Dermis blood vessel endothelial cell (primary cell): ENCODE data around the gene FEZ2. TPM values are rescaled to one million over a fixed set of nuclear protein-coding genes. Genes with fewer than 3 reads are reported as not detected.

Experiments used
- DNase-seq: peaks from one replicate; pipeline ENCODE4 v3.0.0; 2010
- total RNA-seq: library from RNA; depleted of rRNA; stranded (reverse); fragments of >200 nt; gene quantifications from 2 replicates; pipeline ENCODE4 v1.2.3, GENCODE V29; 2014

FEZ2 gene
- total RNA-seq, 1 donor from 2014 or later: 103 TPM

GRCh38 chr2:36587101-36587500, 10.9 kb downstream of the FEZ2 start:
- DNase-seq: no peak

DNA sequence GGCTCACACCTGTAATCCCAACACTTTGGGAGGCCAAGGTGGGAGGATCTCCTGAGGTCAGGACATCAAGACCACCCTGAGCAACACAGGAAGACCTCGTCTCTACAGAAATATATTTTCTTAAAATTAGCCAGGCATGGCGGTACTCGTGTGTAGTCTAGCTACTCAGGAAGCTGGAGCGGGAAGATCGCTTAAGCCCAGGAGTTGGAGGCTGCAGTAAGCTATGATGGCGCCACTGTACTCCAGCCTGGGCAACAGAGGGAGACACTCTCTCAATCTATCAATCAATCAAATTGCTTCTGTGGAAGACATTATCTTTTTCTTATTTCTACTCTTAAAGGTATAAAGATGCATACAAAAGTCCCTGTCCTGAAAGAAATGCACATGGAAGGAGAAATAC, 11.3 kb downstream of the FEZ2 start:
- DNase-seq: no peak

GRCh38 chr2:36584148-36584794, 13.7 kb downstream of the FEZ2 start:
- no peak for DNase-seq

GRCh38 chr2:36582951-36583350, 15.0 kb downstream of the FEZ2 start:
- DNase-seq: no peak

- no peak for DNase-seq
Observed at GRCh38 chr2:36582538-36582937, 15.4 kb downstream of the FEZ2 start.

DNA sequence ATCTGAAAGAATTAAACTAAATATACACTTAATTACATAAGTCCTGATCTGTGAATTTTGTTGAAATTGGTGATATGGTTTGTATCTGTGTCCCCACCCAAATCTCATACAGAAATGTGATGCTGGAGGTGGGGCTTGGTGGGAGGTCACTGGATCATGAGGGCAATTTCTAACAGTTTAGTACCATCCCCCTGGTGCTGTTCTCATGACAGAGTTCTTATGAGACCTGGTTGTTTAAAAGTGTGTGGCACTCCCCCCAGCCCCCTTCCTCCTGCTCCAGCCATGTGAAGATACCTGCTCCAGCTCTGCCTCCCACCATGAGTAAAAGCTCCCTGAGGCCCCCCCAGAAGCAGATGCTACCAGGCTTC, 18.7 kb downstream of the FEZ2 start:
- no peak for DNase-seq

GRCh38 chr2:36578343-36579296, 19.3 kb downstream of the FEZ2 start:
- no peak for DNase-seq

GRCh38 chr2:36577884-36578283, 20.1 kb downstream of the FEZ2 start:
- no peak for DNase-seq

GRCh38 chr2:36574560-36574959, 23.4 kb downstream of the FEZ2 start:
- no peak for DNase-seq

DNA sequence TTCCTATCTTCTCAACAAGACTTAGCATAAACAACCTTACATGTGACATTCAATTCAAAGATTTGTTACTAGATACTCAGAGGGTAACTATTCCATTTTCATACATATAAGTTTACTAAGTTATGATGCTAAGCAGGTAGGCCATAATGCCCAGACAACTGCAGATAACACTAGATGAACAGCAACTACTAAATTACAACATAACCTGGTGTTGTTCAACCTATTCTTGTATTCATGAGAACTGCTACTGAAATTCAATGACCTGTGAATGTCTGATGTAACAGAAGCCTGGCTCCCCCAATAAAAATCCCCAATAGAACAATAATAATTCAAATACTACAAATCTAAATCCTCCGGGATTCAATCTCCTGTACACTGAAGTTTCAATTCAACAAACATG, 24.8 kb downstream of the FEZ2 start:
- DNase-seq: no peak

GRCh38 chr2:36572719-36573059, 25.3 kb downstream of the FEZ2 start:
- no peak for DNase-seq

- DNase-seq: no peak
Observed at GRCh38 chr2:36572054-36572718, 25.8 kb downstream of the FEZ2 start.

- DNase-seq: peak; percentile 48
Observed at GRCh38 chr2:36570416-36570815, 27.6 kb downstream of the FEZ2 start.

- DNase-seq: peak; percentile 61
Observed at GRCh38 chr2:36569267-36569856, 28.6 kb downstream of the FEZ2 start.

GRCh38 chr2:36568516-36569246, 29.3 kb downstream of the FEZ2 start:
- peak; percentile 97 for DNase-seq

- DNase-seq: peak; percentile 55
Observed at GRCh38 chr2:36567711-36568408, 30.1 kb downstream of the FEZ2 start.

DNA sequence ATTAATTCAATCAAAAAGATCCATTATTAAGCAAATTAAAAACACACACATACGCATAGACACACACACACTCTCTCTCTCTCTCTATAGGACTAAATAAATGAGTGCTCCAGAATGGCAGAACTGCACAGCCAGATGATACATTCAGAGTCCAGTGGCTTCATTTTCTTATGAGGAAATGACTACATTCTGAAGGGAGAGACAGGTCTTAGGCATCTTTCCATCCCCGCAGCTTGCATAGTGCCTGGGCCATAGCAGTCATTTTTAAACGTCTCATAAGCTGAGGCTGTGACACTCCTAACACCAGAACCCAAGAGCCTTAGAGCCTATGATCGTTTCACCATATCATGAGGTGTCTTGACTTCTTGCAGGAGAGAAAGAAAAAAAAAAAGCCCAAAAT, 31.1 kb downstream of the FEZ2 start:
- peak; percentile 39 for DNase-seq

DNA sequence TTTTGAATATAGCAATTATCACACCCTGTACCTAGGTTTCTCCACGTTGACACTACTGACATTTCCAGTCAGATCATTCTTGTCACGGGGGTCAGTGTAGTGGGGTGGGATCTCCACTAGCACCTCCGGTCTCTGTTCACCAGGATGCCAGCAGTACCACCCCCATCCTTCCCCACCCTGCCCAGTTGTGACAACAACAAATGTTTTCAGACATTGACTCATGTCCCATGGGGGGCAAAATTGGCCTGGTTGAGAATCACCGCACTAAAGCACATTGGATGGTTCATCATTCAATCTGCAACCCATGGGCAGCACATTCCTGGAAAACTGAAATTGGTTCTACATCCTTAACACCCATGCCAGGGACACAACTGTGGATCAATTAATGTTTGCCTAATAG, 32.3 kb downstream of the FEZ2 start:
- peak; percentile 65 for DNase-seq

DNA sequence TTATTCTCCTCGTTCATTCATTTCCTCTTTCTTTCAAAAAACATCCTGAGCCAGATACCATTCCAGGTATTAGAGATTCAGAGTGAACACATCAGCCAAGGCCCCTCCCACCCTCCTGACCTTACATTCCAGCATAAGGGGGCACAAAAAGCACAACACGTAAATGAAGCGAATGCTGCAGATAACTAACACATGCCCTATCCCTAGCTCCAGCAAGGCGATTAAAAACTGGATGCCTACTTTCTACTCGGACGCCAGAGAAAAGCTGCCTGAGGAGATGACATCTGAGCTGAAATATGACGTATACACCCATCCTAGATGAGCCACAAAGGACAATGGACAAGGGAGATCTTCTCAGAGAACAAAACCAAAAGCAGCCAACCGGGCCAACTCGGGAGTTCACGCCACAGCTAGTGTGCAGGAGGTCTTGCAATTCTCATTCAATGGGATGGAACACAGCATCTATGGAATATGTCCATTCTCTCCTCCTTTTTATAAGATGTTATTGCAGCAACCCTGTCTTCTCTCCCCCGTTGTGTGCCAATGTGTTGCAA, 33.5 kb downstream of the FEZ2 start:
- peak; percentile 67 for DNase-seq

GRCh38 chr2:36562973-36563532, 34.9 kb downstream of the FEZ2 start:
- DNase-seq: peak; percentile 51

- peak; percentile 74 for DNase-seq
Observed at GRCh38 chr2:36562240-36562639, 35.7 kb downstream of the FEZ2 start.
